ENCODE data around the gene PPP1R3G.

GRCh38 chr6:5135788-5136376 lies 50.7 kb downstream of the PPP1R3G start:
- TF ChIP-seq CTCF (IDR thresholded peaks at IDR 0.05) = peak in 5 of 6 experiments; percentile 30 to 52 (median 45)
- TF ChIP-seq POLR2A (IDR thresholded peaks at IDR 0.05) = no peak
